GM13977 (cell line): ENCODE results near the gene C11orf21.

ENCODE experiments used
- DNase-seq: peaks from one replicate; pipeline ENCODE4 v3.0.0; 2012; ENCODE audit warnings: low spot score
- in situ Hi-C: fragments of 300-500 bp; cut with MboI; formaldehyde crosslinking; loops from one replicate; pipeline ENCODE4 v1.12.0; 2022; ENCODE audit warnings: low sequenced_read_pairs, low pct_unique_long_range_greater_than_20kb, mixed read lengths, inconsistent platforms; ENCODE audit not compliant: unreplicated experiment
- TF ChIP-seq, protein P1 (sequence below): IDR thresholded peaks from 2 replicates; pipeline ENCODE4 v1.5.1; 2012; ENCODE audit warnings: mild to moderate bottlenecking, control low read depth; ENCODE audit not compliant: insufficient read depth; ENCODE audit errors: extremely low read depth, missing control alignments

C11orf21 gene

DNA sequence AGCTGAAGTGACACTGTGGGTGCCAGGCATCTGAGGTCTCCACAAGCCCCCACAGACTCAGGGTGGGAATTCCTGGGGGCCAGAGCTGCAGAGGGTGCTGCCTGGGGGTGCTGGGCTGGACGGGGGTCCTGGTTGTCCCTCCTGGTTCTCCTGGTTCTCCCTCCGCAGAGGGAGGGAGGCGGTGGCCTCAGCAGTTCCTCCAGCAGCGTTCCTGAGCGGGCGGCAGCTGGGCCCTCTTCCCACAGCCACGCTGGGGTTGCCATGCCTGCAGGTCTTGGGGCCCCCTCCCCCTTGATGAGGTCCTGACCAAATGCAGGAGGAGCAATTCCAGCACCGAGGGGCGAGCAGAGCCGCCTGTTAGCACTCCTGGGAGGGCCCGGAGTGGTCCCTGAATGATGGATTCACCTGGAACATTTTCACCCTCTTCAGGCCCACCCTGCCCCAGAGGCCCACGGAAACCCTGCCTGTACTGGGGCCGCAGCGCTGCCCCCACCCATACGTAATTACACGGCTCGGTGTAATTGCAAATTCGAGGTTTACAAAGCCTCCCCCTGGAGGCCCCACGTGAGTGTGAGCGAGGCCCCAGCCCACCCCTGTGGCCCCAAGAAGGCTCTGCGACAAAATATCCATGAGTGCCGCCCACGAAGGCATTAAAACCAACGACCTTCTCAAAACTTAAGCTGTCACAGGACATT, 635 bp downstream of the C11orf21 start:
- in situ Hi-C loops, result no loop called here
- peak; percentile 52 for DNase-seq
- TF ChIP-seq, protein P1, sequence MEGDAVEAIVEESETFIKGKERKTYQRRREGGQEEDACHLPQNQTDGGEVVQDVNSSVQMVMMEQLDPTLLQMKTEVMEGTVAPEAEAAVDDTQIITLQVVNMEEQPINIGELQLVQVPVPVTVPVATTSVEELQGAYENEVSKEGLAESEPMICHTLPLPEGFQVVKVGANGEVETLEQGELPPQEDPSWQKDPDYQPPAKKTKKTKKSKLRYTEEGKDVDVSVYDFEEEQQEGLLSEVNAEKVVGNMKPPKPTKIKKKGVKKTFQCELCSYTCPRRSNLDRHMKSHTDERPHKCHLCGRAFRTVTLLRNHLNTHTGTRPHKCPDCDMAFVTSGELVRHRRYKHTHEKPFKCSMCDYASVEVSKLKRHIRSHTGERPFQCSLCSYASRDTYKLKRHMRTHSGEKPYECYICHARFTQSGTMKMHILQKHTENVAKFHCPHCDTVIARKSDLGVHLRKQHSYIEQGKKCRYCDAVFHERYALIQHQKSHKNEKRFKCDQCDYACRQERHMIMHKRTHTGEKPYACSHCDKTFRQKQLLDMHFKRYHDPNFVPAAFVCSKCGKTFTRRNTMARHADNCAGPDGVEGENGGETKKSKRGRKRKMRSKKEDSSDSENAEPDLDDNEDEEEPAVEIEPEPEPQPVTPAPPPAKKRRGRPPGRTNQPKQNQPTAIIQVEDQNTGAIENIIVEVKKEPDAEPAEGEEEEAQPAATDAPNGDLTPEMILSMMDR, result no peak

DNA sequence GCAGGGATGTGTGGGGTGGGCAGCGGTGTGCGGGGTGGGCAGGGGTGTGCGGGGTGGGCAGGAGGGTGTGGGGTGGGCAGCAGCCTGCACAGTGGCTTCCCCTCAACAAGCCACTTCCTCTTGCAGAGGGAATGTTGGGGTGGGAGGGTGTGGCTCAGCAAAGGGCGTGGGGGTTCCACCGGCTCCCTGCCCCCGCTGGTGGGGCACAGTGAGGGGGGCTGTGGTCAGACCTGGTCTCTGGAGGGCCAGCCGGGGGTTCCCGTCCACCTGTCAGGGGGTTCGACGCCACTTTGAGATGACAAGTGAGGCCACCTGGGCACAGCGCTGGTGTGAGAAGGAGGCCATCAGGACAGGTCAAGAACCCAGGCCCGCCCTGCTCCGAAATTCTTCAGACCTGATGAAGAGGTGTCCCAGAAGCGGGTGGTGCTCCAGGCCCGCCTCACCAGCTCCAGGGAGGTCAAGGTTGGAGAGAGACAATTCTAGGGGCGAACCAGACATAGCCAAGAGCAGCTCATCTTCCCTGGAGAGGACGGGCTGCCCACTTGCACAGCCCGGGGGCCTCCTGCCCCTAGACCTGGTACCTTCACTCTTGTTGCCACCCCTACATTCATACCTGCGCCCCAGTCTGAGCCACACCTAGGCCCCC, 1.3 kb downstream of the C11orf21 start:
- in situ Hi-C loops, result no loop called here
- DNase-seq, result no peak
- TF ChIP-seq, protein P1, result no peak

DNA sequence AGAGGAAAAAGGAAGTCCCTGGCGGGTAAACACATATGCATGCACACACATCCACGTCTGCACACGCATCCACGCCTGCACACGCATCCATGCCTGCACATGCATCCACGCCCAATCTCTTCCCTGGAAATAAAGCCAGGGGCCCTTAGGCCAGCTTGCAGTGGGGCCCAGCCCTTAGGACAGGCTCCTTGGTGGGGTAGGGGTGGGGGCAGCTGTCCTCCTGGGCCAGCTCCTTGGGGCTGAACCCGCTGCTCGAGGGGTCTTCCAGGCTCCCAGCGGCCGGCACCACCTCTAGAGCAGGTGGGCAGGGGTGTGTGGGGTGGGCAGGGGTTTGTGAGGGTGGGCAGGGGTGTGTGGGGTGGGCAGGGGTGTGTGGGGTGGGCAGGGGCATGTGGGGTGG, 1.9 kb downstream of the C11orf21 start:
- DNase-seq, result no peak
- in situ Hi-C loops, result no loop called here
- TF ChIP-seq, protein P1, result no peak

DNA sequence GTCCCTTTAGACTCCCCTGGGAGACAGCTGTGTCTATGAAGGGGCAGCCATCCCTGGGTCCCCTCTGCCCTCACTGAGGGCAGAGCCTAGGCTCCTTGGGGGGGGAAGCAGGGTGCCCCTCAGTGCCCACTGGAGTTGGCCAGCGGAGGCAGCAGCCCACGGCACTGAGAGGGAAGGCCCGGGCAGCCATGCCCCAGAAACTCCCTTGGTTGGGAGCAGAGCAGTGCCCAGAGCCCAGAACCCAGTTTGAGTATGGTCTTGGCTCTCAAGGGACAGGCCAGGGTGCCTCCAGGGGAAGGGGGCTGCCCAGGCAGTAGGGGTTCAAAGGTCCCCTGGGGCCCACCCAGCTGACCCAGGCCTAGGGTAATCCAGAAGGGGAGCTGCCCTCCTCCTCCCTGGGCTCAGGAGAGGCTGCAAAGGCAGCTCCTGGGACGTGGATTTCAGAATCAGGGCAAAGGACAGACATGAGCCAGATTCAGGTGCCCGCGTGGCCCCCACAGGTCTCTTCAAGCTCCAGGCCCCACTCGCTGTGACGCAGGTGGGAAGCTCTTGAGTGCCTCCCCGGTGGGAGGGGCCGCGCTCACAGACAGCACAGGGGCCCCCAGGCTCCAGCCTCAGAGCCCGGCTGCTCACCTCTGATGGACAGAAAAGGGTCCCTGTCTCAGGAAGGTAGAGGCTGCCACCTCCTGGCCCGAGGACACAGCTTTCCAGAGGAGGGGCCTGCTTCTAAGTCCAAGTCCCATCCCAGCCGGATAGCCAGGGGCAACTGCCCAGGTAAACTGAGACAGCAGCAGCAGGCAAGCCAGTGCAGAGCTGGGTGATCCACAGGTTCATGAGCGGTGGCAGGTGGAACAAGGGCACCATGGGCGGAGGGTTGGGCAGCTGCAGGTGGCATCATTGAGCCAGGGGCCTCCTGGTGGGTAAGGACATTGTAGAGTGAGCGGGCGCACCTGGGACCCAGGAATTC, 2.6 kb downstream of the C11orf21 start:
- in situ Hi-C loops, result no loop called here

DNA sequence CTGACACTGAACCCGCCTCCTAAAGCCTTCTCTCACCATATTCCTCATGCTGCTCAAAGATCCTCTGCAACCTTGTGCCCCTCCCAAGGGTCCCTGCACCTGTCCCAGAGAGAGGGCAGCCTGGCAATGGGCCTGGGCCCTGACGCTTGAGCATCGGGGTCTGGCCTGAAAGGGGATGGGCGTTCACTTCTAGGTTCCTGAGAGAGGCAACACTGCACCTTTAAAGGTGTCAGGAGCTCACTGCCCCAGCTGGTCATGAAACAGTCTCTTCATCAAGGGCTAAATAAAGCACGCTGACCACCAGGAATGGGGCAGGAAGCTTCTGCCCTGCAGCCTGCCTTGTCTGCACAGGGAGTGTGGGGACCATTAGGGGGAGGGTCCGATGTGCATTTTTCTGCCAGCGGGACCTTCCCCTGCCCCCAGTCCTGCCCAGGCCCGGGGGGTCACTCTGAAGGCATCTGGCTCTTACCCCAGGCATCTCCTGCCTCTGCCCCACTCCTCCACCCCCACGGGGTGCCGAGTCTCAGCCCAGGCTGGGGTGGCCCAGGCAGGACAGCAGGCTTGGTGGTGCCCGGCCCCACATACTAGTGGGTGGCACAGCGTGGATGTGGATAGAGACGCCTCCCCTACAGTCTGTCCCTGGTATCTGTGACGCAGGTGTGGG, 3.5 kb downstream of the C11orf21 start:
- no peak for DNase-seq
- TF ChIP-seq, protein P1, result no peak
- in situ Hi-C loops, result no loop called here

More for the DNA sequence above, 2.6 kb downstream of the C11orf21 start:
- DNase-seq, result peak; percentile 57
- TF ChIP-seq, protein P1, result peak; percentile 40

DNA sequence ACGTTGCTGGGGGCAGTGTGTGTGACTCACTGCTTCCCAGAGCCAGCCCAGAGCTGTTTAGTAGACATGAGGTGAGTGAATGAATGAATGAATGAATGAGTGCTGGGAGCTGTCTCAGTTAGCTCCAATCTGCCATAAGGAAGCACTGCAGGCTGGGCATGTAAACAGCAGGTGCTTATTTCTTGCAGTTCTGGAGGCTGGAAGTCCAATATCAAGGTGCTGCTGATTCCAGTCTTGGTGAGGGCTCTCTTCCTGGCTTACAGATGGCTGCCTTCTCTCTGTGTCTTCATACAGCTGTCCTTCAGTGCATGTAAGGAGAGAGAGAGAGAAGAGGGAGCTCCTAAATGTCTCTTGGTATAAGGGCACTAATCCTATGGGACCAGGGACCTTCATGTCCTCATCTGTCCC, 4.1 kb downstream of the C11orf21 start:
- in situ Hi-C loops, result no loop called here
- TF ChIP-seq, protein P1, result no peak
- no peak for DNase-seq
